WTC11 (cell line): ENCODE results near the gene ISL2. TPM values are rescaled to one million over a fixed set of nuclear protein-coding genes. Genes with fewer than 3 reads are reported as not detected.
A peak's percentile ranks its signal among the peaks of the same experiment; 100 is the strongest.

ENCODE experiments used
- ATF6 ChIP-seq: sonication (generic); formaldehyde crosslinking; IDR thresholded peaks from 2 replicates; pipeline ENCODE4 v1.8.1; 2023; ENCODE audit warnings: mild to moderate bottlenecking, missing genetic modification reagents
- CBFB ChIP-seq: sonication (generic); formaldehyde crosslinking; IDR thresholded peaks from 2 replicates; pipeline ENCODE4 v1.8.1; 2022; ENCODE audit warnings: mild to moderate bottlenecking, low read depth, missing genetic modification reagents
- CDX4 ChIP-seq: fragments of 250-450 bp; sonication (Bioruptor Pico); IDR thresholded peaks from 2 replicates; pipeline ENCODE4 v1.9.0; 2021; ENCODE audit warnings: moderate library complexity, mild to moderate bottlenecking, inconsistent platforms, borderline replicate concordance
- E2F1 ChIP-seq: sonication (generic); formaldehyde crosslinking; IDR thresholded peaks from 2 replicates; pipeline ENCODE4 v1.8.0; 2022; ENCODE audit warnings: mild to moderate bottlenecking, missing genetic modification reagents
- GRHL2 ChIP-seq: fragments of 250-450 bp; sonication (Bioruptor Pico); IDR thresholded peaks from 2 replicates; pipeline ENCODE4 v1.8.0; 2022; ENCODE audit warnings: mild to moderate bottlenecking, moderate library complexity; ENCODE audit not compliant: insufficient replicate concordance, severe bottlenecking
- HMGA2 ChIP-seq: fragments of 250-450 bp; sonication (Bioruptor Pico); IDR thresholded peaks from 2 replicates; pipeline ENCODE4 v1.4.0; 2021; ENCODE audit warnings: mild to moderate bottlenecking, moderate library complexity
- HMGXB4 ChIP-seq: sonication (generic); formaldehyde crosslinking; IDR thresholded peaks from 2 replicates; pipeline ENCODE4 v1.8.1; 2023; ENCODE audit warnings: mild to moderate bottlenecking, moderate library complexity, missing genetic modification reagents
- IRF2 ChIP-seq: sonication (generic); formaldehyde crosslinking; IDR thresholded peaks from 2 replicates; pipeline ENCODE4 v1.8.0; 2022; ENCODE audit warnings: low read depth, missing genetic modification reagents, borderline replicate concordance
- NR1H2 ChIP-seq: sonication (generic); formaldehyde crosslinking; IDR thresholded peaks from 2 replicates; pipeline ENCODE4 v1.9.0; 2021; ENCODE audit warnings: mild to moderate bottlenecking, moderate library complexity, missing genetic modification reagents
- PRDM15 ChIP-seq: sonication (generic); formaldehyde crosslinking; IDR thresholded peaks from 2 replicates; pipeline ENCODE4 v1.8.0; 2022; ENCODE audit warnings: missing genetic modification reagents
- PREB ChIP-seq: sonication (generic); formaldehyde crosslinking; IDR thresholded peaks from 2 replicates; pipeline ENCODE4 v1.8.1; 2022; ENCODE audit warnings: mild to moderate bottlenecking, missing genetic modification reagents, moderate library complexity, borderline replicate concordance
- RORB ChIP-seq: fragments of 250-450 bp; sonication (Bioruptor Pico); IDR thresholded peaks from 2 replicates; pipeline ENCODE4 v1.9.0; 2021; ENCODE audit warnings: mild to moderate bottlenecking
- SMAD3 ChIP-seq: sonication (generic); formaldehyde crosslinking; IDR thresholded peaks from 2 replicates; pipeline ENCODE4 v1.8.0; 2022; ENCODE audit warnings: missing genetic modification reagents, mild to moderate bottlenecking, borderline replicate concordance
- ZMAT4 ChIP-seq: fragments of 250-450 bp; sonication (Bioruptor Pico); IDR thresholded peaks from 2 replicates; pipeline ENCODE4 v1.9.0; 2021; ENCODE audit warnings: mild to moderate bottlenecking
- ZNF263 ChIP-seq: sonication (generic); formaldehyde crosslinking; IDR thresholded peaks from 2 replicates; pipeline ENCODE4 v1.8.1; 2022; ENCODE audit warnings: low read depth, mild to moderate bottlenecking, moderate library complexity, missing genetic modification reagents
- ZNF281 ChIP-seq: sonication (generic); formaldehyde crosslinking; IDR thresholded peaks from 2 replicates; pipeline ENCODE4 v1.8.0; 2023; ENCODE audit warnings: mild to moderate bottlenecking, missing genetic modification reagents
- ZNF416 ChIP-seq: fragments of 250-450 bp; sonication (Bioruptor Pico); IDR thresholded peaks from 2 replicates; pipeline ENCODE4 v1.9.0; 2021; ENCODE audit warnings: mild to moderate bottlenecking, inconsistent platforms
- ZNF532 ChIP-seq: fragments of 250-450 bp; sonication (Bioruptor Pico); IDR thresholded peaks from 2 replicates; pipeline ENCODE4 v1.9.0; 2021; ENCODE audit warnings: mild to moderate bottlenecking, borderline replicate concordance
- total RNA-seq: library from RNA; stranded (reverse); gene quantifications from 3 replicates; pipeline ENCODE4 v1.2.3, GENCODE V29; 2021

ISL2 gene
- total RNA-seq, 1 experiment from 2014 or later: 0.24 TPM

GRCh38 chr15:76311100-76311953 is 25.2 kb upstream of the ISL2 start, which contains the start of gene ETFA (continued):
- TF ChIP-seq ZNF263 (CRISPR knock-in tag) (no peak), SMAD3 (CRISPR knock-in tag) (peak; percentile 93), ATF6 (CRISPR knock-in tag) (no peak), HMGXB4 (CRISPR knock-in tag) (peak; percentile 85; the same call in 1 of the 2 replicates), HMGA2 (CRISPR knock-in tag) (no peak), NR1H2 (CRISPR knock-in tag) (no peak), PREB (CRISPR knock-in tag) (no peak), IRF2 (CRISPR knock-in tag) (no peak), PRDM15 (CRISPR knock-in tag) (peak; percentile 47; the same call in 1 of the 2 replicates), ZNF281 (CRISPR knock-in tag) (0 out of 2 replicates have a peak, but pooled peaks have one; percentile 50), RORB (no peak), ZNF532 (CRISPR knock-in tag) (0 out of 2 replicates have a peak, but pooled peaks have one; percentile 17), ZMAT4 (CRISPR knock-in tag) (no peak), CBFB (CRISPR knock-in tag) (no peak), ZNF416 (CRISPR knock-in tag) (no peak), E2F1 (peak; percentile 86), CDX4 (CRISPR knock-in tag) (no peak), GRHL2 (CRISPR knock-in tag) (no peak)
